HepG2 (cell line): ENCODE measurements around the gene TBKBP1. TPM values are rescaled to one million over a fixed set of nuclear protein-coding genes. Genes with fewer than 3 reads are reported as not detected.
A peak's percentile ranks its signal among the peaks of the same experiment; 100 is the strongest.

ENCODE experiments used
- CENPX ChIP-seq: sonication (generic); formaldehyde crosslinking; IDR thresholded peaks from 2 replicates; pipeline ENCODE4 v1.9.0; 2021; ENCODE audit warnings: mild to moderate bottlenecking, missing genetic modification reagents, moderate library complexity
- ELF1 ChIP-seq: sonication (generic); formaldehyde crosslinking; IDR thresholded peaks from 2 replicates; pipeline ENCODE4 v1.4.0; 2020; ENCODE audit warnings: missing genetic modification reagents
- FOXK2 ChIP-seq: fragments of 450-650 bp; IDR thresholded peaks from 2 replicates; pipeline ENCODE4 v1.6.1; 2016
- JUN ChIP-seq: sonication (generic); formaldehyde crosslinking; IDR thresholded peaks from 2 replicates; pipeline ENCODE4 v1.4.0; 2020; ENCODE audit warnings: mild to moderate bottlenecking, missing genetic modification reagents
- KDM1A ChIP-seq: IDR thresholded peaks from 2 replicates; pipeline ENCODE4 v1.6.1; 2016; ENCODE audit warnings: missing compliant biosample characterization
- NR2C2 ChIP-seq: sonication (generic); formaldehyde crosslinking; IDR thresholded peaks from 2 replicates; pipeline ENCODE4 v1.4.0; 2020; ENCODE audit warnings: missing genetic modification reagents, mild to moderate bottlenecking, moderate library complexity, borderline replicate concordance
- NR2F1 ChIP-seq, 2 experiments: fragments of 450-650 bp in 1 of 2; formaldehyde crosslinking in 1 of 2; IDR thresholded peaks; 2 replicates each; pipeline versions ENCODE4 v1.5.0 to v1.6.1; 2016 to 2020; ENCODE audit warnings: mild to moderate bottlenecking in 1 of 2, missing compliant biosample characterization in 1 of 2, missing genetic modification reagents in 1 of 2, moderate library complexity in 1 of 2
- SP5 ChIP-seq: IDR thresholded peaks from 2 replicates; pipeline ENCODE4 v1.6.1; 2016; ENCODE audit warnings: low read depth, borderline replicate concordance
- STAG1 ChIP-seq: sonication (generic); formaldehyde crosslinking; IDR thresholded peaks from 2 replicates; pipeline ENCODE4 v1.4.0; 2020; ENCODE audit warnings: missing genetic modification reagents
- ZBTB7A ChIP-seq: sonication (generic); formaldehyde crosslinking; IDR thresholded peaks from 2 replicates; pipeline ENCODE4 v1.8.0; 2022; ENCODE audit warnings: mild to moderate bottlenecking, missing genetic modification reagents
- ZKSCAN5 ChIP-seq: sonication (generic); formaldehyde crosslinking; IDR thresholded peaks from 2 replicates; pipeline ENCODE4 v1.5.1; 2020; ENCODE audit warnings: mild to moderate bottlenecking, missing genetic modification reagents
- ZMYM4 ChIP-seq: sonication (generic); formaldehyde crosslinking; IDR thresholded peaks from 2 replicates; pipeline ENCODE4 v1.8.1; 2023; ENCODE audit warnings: mild to moderate bottlenecking, missing genetic modification reagents
- ZNF431 ChIP-seq: sonication (generic); formaldehyde crosslinking; IDR thresholded peaks from 2 replicates; pipeline ENCODE4 v1.9.0; 2022; ENCODE audit warnings: missing genetic modification reagents, low read depth, mild to moderate bottlenecking, borderline replicate concordance
- polyA plus RNA-seq, 8 experiments: library from polyadenylated mRNA; depleted of rRNA in 3 of 8; stranded (reverse) in 7 of 8; unstranded in 1 of 8; fragments of >200 nt; fragmentation: Illumina TruSeq in 4 of 8; extraction: Trizol in 4 of 8; gene quantifications; 2 replicates each; pipeline versions ENCODE4 v1.2.1 to v1.2.3, GENCODE V29; 2011 to 2016; ENCODE audit warnings: low read depth in 4 of 8, missing spikeins in 1 of 8, mixed read lengths in 1 of 8; ENCODE audit not compliant: insufficient read depth in 1 of 8
- total RNA-seq, 5 experiments: library from RNA; depleted of rRNA; stranded (reverse); fragments of >200 nt; fragmentation: Illumina TruSeq; extraction: Trizol; gene quantifications; 2 replicates each; pipeline ENCODE4 v1.2.3, GENCODE V29; 2016; ENCODE audit warnings: low read depth in 1 of 5
- TF ChIP-seq, protein P1 (sequence below): sonication (generic); formaldehyde crosslinking; IDR thresholded peaks from 2 replicates; pipeline ENCODE4 v1.5.0; 2020; ENCODE audit warnings: mild to moderate bottlenecking, missing genetic modification reagents
- TF ChIP-seq, protein P2 (sequence below): sonication (generic); formaldehyde crosslinking; IDR thresholded peaks from 2 replicates; pipeline ENCODE4 v1.5.0; 2020; ENCODE audit warnings: mild to moderate bottlenecking, missing genetic modification reagents, borderline replicate concordance
- TF ChIP-seq, protein P3 (sequence below): sonication (generic); formaldehyde crosslinking; IDR thresholded peaks from 2 replicates; pipeline ENCODE4 v1.5.1; 2020; ENCODE audit warnings: mild to moderate bottlenecking, moderate library complexity, missing genetic modification reagents
- TF ChIP-seq, protein P4 (sequence below): sonication (generic); formaldehyde crosslinking; IDR thresholded peaks from 2 replicates; pipeline ENCODE4 v1.5.0; 2020; ENCODE audit warnings: missing genetic modification reagents
- TF ChIP-seq, protein P5 (sequence below): fragments of 450-650 bp; IDR thresholded peaks from 2 replicates; pipeline ENCODE4 v1.6.1; 2016

The TBKBP1 gene
- total and polyA plus RNA-seq, 2 of the 13 experiments (the other 11 are each of a cell fraction or from before 2014, with no cell fraction given): 2.6 to 7.0 TPM

DNA sequence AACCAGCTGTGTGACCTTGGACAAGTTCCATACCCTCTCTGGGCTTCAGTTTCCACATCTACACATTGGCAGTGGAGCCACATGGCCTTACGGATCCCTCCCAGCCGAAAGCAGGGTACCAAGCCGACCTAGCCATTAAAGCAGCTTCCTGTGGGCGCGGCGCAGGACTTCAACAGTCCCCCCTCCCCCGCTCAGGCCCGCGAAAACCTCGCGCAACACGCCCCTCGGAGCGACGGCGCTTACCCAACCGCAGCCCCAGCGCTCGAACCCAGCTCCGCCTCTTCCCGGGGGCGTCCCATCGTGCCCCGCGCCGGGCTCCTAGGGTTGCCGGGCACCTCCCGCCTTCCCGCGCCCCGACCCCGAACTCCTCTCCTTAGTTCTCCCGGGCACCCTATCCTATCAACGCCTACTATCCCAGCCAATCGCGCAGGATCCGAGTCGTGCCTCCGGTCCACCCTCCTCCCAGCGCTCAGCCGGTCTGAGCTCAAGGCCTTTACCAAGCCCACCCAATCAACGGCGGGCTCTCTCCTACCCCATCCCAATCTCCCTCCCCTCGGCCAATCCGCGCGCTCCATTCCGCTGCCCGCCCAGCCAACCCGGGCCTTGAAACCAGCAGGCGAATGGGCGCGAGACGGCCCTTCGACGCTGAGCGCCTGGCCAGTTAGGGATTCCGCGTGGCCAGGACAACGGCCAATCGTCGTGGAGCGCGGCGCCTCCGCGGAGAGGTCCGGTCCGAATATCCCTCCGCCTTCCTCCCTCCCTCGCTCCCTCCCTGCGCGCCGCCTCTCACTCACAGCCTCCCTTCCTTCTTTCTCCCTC lies 44.6 kb upstream of the TBKBP1 start, which contains the start of gene KPNB1 (continued):
- TF ChIP-seq, protein P1, sequence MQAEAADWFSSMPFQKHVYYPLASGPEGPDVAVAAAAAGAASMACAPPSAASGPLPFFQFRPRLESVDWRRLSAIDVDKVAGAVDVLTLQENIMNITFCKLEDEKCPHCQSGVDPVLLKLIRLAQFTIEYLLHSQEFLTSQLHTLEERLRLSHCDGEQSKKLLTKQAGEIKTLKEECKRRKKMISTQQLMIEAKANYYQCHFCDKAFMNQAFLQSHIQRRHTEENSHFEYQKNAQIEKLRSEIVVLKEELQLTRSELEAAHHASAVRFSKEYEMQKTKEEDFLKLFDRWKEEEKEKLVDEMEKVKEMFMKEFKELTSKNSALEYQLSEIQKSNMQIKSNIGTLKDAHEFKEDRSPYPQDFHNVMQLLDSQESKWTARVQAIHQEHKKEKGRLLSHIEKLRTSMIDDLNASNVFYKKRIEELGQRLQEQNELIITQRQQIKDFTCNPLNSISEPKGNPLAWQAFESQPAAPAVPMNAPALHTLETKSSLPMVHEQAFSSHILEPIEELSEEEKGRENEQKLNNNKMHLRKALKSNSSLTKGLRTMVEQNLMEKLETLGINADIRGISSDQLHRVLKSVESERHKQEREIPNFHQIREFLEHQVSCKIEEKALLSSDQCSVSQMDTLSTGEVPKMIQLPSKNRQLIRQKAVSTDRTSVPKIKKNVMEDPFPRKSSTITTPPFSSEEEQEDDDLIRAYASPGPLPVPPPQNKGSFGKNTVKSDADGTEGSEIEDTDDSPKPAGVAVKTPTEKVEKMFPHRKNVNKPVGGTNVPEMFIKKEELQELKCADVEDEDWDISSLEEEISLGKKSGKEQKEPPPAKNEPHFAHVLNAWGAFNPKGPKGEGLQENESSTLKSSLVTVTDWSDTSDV: no peak
- TF ChIP-seq FOXK2 (no peak), ZBTB7A (CRISPR knock-in tag) (peak; percentile 3; the same call in 1 of the 2 replicates), SP5 (peak; percentile 82), ZMYM4 (CRISPR knock-in tag) (peak; percentile 98), NR2F1 (CRISPR knock-in tag; IDR thresholded peaks at IDR 0.05) (peak in 1 of 2 experiments; percentile 48; a peak in 1 of 4 replicates), STAG1 (peak; percentile 14; the same call in 1 of the 2 replicates), JUN (peak; percentile 79), CENPX (CRISPR knock-in tag) (no peak), KDM1A (peak; percentile 91), NR2C2 (CRISPR knock-in tag) (peak; percentile 69), ELF1 (peak; percentile 85), ZKSCAN5 (CRISPR knock-in tag) (peak; percentile 63; the same call in 1 of the 2 replicates), ZNF431 (CRISPR knock-in tag) (peak; percentile 61; the same call in 1 of the 2 replicates)
- TF ChIP-seq, protein P2, sequence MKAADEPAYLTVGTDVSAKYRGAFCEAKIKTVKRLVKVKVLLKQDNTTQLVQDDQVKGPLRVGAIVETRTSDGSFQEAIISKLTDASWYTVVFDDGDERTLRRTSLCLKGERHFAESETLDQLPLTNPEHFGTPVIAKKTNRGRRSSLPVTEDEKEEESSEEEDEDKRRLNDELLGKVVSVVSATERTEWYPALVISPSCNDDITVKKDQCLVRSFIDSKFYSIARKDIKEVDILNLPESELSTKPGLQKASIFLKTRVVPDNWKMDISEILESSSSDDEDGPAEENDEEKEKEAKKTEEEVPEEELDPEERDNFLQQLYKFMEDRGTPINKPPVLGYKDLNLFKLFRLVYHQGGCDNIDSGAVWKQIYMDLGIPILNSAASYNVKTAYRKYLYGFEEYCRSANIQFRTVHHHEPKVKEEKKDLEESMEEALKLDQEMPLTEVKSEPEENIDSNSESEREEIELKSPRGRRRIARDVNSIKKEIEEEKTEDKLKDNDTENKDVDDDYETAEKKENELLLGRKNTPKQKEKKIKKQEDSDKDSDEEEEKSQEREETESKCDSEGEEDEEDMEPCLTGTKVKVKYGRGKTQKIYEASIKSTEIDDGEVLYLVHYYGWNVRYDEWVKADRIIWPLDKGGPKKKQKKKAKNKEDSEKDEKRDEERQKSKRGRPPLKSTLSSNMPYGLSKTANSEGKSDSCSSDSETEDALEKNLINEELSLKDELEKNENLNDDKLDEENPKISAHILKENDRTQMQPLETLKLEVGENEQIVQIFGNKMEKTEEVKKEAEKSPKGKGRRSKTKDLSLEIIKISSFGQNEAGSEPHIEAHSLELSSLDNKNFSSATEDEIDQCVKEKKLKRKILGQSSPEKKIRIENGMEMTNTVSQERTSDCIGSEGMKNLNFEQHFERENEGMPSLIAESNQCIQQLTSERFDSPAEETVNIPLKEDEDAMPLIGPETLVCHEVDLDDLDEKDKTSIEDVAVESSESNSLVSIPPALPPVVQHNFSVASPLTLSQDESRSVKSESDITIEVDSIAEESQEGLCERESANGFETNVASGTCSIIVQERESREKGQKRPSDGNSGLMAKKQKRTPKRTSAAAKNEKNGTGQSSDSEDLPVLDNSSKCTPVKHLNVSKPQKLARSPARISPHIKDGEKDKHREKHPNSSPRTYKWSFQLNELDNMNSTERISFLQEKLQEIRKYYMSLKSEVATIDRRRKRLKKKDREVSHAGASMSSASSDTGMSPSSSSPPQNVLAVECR (CRISPR knock-in tag): peak; percentile 94
- TF ChIP-seq, protein P3, sequence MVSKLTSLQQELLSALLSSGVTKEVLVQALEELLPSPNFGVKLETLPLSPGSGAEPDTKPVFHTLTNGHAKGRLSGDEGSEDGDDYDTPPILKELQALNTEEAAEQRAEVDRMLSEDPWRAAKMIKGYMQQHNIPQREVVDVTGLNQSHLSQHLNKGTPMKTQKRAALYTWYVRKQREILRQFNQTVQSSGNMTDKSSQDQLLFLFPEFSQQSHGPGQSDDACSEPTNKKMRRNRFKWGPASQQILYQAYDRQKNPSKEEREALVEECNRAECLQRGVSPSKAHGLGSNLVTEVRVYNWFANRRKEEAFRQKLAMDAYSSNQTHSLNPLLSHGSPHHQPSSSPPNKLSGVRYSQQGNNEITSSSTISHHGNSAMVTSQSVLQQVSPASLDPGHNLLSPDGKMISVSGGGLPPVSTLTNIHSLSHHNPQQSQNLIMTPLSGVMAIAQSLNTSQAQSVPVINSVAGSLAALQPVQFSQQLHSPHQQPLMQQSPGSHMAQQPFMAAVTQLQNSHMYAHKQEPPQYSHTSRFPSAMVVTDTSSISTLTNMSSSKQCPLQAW (CRISPR knock-in tag): peak; percentile 83
- TF ChIP-seq, protein P4, sequence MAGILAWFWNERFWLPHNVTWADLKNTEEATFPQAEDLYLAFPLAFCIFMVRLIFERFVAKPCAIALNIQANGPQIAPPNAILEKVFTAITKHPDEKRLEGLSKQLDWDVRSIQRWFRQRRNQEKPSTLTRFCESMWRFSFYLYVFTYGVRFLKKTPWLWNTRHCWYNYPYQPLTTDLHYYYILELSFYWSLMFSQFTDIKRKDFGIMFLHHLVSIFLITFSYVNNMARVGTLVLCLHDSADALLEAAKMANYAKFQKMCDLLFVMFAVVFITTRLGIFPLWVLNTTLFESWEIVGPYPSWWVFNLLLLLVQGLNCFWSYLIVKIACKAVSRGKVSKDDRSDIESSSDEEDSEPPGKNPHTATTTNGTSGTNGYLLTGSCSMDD: no peak
- TF ChIP-seq, protein P5, sequence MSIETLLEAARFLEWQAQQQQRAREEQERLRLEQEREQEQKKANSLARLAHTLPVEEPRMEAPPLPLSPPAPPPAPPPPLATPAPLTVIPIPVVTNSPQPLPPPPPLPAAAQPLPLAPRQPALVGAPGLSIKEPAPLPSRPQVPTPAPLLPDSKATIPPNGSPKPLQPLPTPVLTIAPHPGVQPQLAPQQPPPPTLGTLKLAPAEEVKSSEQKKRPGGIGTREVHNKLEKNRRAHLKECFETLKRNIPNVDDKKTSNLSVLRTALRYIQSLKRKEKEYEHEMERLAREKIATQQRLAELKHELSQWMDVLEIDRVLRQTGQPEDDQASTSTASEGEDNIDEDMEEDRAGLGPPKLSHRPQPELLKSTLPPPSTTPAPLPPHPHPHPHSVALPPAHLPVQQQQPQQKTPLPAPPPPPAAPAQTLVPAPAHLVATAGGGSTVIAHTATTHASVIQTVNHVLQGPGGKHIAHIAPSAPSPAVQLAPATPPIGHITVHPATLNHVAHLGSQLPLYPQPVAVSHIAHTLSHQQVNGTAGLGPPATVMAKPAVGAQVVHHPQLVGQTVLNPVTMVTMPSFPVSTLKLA: peak; percentile 57
